Fibroblast of skin of scalp (primary cell): ENCODE data around the gene ADAP1.

Source experiments
- DNase-seq: peaks from one replicate; pipeline ENCODE4 v3.0.0-alpha.2; 2013

The ADAP1 gene

DNA sequence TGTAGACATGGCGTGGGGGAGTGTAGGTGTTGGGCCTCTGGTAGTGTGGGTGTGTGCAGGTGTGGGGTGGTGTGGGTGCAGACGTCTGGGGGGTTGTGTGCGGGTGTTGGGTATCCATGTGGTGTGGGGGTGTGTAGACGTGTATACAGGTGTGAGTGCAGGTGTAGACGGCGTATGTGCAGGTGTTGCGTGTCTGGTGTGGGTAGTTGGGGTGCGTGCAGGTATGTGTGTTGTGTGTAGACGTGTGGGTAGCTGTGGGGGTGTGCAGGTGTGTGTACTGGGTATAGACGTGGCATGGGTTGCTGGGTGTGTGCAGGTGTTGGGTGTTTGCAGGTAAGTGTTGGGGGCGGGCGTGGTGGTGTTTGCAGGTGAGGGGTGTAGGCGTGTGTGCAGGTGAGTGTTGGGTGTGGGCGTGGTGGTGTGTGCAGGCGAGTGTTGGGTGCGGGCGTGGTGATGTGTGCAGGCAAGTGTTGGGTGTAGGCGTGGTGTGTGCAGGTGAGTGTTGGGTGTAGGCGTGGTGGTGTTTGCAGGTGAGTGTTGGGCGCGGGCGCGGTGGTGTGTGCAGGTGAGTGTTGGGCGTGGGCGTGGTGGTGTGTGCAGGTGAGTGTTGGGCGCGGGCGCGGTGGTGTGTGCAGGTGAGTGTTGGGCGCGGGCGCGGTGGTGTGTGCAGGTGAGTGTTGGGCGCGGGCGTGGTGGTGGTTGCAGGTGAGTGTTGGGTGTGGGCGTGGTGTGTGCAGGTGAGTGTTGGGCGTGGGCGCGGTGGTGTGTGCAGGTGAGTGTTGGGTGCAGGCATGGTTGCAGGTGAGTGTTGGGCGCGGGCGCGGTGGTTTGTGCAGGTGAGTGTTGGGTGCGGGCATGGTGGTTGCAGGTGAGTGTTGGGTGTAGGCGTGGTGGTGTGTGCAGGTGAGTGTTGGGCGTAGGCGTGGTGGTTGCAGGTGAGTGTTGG lies 61.6 kb downstream of the ADAP1 start:
- DNase-seq = no peak

DNA sequence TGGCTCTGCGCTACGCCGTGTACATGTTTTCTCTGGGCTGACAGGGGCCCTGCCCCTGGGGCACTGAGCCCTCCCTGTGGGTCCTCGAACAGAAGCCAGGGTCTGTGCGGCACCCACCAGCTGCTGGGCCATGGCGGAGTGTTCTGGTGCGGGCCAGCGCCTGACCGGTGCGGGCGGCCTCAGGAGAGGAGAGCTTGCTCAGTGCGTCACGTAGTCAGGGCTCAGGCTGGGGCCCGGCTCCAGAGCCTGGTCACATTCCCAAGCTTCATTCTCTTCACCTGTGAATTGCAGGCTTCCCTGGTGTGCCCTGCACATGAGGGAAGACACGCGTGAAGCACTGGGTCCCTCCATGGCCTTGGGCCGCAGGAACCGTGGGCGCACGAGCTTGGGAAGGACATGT lies 62.7 kb downstream of the ADAP1 start:
- DNase-seq = no peak

DNA sequence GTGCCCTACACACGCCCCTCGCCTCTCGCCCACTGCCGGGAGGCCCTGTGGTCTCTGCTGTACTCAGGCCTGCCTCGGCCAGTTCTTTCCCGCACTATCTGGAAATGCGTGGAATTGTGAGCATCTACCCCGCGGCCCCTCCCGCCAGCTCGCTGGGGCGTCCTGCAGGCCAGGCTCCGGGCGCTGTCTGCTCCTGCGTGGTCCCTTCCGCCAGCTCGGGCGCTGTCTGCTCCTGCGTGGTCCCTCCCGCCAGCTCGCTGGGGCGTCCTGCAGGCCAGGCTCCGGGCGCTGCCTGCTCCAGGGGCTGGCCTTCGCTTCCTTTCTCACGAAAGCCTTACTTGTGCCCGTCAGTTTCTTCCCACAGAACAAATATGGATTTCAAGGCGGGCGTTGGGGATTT lies 63.2 kb downstream of the ADAP1 start:
- no peak for DNase-seq

DNA sequence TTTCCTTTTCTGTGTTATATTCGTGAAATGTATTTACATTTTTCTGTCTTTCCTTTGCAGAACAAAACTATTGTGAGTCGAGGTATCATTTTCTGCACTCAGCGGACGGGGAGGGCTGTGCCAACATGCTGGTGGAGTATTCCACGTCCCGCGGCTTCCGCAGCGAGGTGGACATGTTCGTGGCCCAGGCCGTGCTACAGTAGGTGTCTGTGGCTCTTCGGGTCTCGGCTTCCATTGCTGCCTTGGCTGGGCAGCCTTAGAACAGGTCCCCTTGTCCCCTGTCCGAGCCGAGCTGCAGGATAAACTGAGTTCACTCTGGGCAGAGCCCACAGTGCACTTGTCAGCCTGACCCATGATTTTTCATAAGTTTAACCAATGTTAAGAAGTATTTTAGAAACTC lies 63.6 kb downstream of the ADAP1 start:
- DNase-seq = no peak

DNA sequence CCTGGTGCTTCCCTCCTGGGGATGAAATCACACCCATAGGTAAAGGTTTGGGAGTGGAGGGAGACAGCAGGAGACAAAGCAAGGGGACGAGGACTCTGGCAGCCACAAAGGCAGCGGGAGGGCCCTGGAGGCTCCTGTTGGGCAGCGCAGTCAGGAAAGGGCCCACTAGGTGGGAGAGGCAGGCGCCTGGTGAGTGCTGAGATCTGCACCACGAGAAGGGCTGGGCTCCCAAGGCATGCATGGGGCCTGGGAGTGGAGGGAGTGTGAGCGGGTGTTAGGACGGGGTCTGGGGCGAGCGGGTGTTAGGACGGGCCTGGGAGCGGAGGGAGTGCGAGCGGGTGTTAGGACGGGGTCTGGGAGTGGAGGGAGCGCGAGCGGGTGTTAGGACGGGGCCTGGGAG lies 65.1 kb downstream of the ADAP1 start:
- DNase-seq = no peak

DNA sequence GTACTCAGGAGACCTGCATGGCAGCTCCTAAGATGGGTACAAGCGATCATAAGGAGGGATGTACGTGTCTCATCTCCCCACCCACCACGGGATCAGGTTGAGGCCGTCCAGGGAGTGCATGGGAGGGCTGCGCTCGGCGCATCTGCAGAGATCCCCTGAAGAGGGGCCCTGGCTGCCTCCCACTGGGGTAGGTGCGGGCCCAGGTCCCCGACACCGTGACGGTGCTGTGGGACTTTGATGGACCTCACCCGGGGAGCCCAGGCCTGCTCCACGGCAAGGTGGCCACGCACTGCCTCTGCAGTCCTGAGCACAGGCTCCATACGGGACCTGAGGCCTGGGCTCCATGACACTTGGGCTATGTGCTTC lies 65.5 kb downstream of the ADAP1 start:
- no peak for DNase-seq

DNA sequence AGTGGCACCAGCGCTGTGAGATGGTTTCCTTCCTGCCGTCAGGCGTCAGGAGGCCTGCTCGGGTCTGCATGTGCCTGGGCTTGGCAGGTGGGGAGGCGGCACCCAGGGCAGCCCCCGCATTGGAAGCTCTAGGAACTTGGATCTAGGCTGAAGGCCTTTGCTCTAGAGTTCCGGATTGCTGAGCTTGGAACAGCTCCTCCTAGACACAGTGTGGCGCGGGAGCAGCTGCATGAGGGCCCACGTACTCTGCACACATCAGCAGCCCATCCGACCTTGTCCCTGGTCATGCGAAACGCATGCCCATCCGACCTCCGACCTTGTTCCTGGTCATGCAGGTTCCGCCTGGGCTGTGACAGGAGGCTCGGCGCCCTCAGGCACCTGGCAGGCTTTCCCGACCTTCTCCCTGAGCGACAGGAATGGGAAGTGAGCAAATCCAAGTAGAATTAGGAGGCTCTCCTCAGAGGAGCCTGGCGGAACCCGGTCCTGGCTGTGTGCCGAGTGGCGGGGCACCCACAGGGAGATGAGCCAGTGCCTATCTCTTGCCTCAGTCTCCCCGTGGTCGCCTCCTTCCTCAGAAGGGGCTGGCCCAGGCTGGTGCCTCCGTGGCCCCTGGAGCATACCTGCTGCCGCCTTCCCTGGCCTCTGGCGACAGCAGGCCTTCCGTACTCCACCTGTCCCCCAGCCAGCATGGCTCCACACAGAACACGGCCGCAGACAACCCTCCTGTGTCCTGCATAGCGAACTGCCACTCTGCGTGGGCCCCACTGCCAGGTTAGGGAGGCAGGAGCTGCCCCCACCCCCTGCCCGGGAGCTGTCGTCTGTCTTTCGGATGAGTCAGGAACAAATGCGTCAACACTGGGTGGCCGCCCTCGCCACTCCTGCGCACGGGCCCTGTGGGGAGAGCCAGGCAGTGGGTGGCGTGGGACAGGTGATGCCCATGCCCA lies 66.1 kb downstream of the ADAP1 start:
- DNase-seq = no peak

DNA sequence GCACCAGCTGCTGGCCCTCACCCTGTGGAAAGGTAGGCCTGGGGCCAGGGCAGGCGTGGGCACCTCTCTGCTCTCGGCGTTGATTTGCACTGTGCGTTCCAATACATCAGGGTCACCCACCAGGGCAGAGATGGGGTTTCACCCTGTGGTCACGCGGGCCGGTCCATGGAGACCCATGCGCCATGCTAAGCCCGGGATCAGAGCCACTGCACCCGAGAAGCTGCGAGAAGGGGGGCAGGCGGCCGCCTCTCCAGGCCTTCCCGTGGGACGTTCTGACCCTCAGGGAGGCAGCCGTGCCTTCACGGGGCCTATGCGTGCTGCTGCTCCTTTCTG lies 67.0 kb downstream of the ADAP1 start:
- no peak for DNase-seq

DNA sequence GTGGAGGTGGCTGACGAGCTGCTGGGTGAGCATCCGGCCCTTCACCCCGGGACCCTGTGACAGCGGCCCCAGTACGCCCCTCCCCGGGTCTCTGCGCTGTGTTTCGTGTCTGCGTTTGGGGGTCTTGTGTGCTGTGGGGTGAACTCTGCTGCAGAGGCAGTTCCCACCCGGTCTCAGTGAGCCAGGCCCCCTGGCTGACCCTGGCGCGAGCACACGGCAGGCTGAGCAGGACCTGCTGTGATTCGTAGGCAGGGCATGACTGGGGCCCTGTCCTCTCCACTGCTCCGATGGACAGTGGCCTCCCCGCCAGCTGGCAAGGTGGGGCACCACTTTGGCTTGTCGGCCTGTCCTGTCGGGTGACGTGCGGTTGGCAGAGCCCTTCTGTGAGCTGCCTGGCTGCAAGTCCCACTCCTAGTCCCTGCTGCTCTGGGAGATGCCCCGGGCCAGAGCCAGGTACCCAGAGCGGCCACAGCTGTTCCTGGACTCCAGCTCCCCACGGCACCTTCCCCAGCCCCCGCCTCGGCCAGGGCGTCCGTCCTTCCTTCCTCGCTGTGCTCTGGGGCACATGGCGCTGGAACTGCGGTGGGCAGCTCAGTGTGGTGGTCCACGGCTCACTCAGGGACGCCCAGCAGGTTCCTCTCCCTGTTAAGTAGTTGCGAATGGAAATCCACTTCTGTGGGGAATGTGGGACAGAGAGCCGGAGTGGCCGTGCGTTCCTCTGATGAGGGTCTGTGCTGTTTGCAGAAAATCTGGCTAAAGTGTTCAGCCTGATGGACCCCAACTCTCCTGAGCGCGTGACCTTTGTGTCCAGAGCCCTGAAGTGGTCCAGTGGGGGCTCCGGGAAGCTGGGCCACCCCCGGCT lies 67.6 kb downstream of the ADAP1 start:
- DNase-seq = no peak

DNA sequence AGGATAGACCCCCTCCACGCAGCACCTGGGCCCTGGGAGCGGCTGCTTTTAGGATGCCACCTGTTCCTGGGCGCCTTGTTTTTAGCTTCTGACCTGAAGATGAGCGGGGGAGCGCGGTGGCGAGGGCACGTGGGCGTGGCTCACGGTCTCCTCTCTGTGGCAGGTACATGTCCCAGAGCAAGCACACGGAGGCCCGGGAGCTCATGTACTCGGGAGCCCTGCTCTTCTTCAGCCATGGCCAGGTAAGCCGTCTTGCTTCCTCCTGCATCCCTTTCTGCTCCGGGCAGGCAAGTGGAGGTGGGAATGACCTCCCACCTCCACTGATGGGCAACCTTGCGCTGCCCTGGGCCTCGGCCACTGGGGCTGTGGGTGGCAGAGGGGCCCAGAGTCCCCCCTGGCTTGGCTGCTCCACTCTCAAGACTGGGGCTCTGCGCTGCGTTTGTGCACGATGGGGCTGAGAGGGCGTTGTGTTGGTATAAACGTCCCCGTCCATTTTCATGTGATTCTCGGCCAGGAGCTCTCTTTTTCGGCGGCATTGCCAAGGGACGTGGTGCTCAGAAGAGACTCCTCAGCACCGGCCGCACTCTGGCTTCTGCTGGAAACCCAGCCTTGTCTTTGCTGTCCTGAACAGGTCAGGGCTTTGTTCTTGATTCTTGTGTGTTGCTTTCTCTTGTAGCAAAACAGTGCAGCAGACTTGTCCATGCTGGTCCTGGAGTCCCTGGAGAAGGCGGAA lies 68.4 kb downstream of the ADAP1 start:
- DNase-seq = no peak

DNA sequence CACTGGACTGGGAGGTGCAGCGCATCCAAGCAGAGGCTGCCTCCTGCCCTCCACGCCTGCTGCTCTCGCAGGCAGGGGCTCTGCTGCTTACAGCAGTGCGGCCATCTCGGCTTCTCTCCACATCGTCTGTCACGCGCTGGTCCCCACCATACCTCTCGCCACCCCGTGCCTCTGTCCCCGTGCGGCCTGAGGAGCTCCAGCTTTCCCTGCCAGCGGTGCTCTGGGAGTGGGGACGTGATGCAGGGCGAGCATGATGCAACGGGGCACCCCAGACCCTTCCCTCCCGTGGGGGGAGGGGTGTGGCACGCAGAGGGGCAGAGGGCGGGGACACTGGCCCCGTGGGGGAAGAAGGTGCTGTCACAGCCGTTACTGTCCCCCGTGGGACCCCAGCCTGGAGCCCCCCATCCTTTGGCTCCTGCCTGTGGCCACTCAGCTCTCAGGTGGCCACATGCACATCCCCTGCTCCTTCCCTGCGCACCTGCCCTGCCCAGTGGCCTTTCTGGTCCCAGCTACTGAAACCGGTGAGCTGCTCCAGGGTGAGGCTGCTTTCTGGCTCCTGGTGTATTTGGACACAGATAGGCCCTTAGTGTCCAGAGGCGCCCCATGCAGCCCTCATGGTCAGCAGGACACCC lies 69.1 kb downstream of the ADAP1 start:
- no peak for DNase-seq

DNA sequence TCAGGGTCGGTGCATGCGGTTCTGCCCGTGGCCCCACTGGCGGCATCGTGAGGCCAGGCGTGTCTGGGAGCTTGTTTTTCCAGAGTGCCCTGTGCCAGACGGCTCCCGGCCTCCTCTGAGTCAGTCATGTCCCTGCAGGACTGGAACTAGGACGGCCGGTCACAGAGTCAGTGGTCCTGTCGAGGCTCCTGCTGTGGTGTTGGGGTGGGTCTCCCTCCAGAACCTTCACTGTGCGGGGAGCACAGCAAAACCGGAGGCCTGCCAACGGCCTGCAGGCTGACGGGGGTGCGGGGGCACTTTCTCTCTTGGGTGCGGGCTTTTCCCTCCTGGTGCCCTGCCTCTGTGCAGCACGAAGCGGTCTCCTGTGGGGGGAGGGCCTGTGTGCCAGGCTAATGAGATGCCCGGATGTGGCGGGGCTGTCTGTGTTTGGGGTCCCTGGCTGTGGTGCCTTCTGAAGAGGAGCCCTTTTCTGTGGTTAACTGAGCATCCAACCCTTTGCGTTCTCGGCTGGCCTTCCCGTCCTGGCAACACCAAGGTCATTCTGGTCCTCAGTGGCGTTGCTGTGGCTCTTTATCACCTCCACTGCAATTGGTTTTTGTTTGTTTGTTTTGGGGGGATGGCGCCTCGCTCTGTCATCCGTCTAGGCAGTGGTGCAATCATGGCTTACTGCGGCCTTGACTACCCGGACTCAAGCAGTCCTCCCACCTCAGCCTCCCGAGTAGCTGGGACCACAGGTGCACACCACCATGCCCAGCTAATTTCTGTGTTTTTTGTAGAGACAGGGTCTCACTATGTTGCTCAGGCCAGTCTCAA lies 70.1 kb downstream of the ADAP1 start:
- DNase-seq = no peak

DNA sequence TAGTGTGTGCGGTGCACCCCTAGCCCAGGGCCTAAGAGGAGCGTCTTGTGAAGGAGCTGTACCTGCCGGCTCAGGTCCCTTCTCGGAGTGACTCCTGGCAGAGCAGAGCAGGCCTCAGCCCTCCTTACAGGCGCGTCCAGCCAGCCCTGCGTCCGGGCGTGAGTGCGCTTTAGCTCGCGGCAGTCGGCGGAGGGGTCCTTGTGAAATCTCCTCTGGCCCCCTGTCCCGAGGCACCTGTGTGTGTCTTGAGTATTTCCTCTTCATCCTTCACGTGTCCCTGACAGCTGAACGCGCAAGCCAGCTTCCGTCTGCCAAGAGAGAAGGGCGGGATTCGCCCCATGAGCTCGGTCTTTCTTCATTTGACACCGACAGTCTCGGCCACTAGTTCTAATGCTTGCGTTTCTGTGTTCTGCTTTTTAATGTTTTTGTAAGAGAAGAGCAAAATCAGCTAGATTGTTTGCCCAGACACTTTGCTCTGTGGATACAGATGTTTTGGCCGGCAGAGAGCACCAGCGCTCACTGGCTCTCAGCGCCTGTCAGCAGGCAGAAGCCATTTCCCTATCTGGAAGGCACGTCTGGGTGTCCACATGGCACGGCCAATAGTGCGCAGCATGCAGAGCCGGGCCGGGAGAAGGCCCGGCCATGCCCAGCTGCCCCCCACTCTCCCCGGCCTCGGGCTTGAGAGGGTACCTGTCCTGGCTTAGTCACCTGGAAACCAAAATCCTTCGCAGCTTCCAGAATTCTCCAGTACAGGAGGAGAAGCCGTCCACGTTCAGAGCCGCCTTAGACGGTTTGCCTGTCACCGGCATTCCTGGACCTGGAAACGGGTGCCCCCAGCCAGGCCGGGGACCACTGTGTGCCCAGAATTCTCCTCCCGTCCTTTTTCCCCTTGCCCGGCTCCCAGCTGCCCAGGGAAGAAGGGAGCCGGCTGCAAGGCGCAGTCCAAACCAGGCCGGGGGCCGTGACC lies 71.1 kb downstream of the ADAP1 start:
- DNase-seq = no peak

DNA sequence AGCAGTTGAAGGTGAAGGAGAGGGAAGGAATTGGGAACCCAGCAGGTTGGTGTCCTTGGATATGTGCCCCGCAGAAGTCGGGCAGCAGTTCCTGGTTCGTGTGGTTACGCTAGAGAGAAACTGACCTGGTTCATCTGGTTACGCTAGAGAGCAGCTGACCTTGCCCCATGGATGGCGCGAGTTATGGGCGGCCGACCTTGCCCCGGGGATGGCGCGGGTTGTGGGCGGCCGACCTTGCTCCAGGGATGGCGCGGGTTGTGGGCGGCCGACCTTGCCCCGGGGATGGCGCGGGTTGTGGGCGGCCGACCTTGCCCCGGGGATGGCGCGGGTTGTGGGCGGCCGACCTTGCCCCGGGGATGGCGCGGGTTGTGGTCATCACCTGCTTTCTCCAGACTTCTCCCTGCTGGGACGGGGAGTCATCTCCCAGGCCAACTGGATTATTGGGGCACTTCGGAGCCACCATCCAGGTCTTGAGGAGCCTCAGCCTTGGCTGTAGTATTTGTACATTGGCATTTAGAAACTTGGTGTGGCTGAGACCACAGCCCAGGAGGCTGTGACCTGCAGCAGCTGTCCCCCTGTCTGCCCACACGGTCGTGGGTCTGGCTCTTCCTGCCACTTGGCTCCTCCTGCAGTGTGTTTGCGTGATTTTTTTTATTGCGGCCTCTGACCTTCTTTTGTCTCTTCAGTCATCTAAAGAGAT lies 72.0 kb downstream of the ADAP1 start:
- no peak for DNase-seq

DNA sequence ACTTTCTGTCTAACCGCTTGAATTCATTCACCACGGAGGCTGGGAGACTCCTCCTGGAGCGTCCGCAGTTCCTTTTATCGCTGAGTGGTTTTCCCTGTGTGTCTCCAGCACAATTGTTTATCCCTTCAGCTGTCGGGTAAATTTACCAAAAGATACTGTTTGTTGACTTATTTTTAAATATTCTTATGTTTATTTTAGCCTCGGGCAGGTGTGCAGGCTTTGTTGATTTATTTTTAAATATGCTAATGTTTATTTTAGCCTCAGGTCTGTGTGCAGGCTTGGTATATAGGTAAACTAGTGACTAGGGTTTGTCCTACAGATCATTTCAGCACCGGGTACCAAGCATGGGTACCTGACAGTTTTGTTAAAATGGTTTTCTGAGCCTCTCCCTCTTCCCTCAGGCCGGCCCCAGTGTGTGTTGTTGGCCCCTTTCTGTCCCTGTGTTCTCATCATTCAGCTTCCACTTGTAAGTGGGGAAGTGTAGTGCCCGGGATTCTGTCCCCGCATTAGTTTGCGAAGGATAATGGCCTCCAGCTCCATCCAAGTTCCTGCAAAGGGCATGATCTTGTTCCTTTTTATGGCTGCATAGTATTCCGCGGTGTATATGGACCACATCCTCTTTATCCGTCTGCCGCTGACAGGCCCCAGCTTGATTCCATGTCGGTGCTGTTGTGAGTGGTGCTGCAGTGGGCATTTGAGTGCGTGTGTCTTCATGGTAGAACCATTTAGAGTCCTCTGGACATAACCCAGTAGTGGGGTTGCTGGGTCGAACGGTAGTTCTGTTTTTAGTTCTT lies 72.8 kb downstream of the ADAP1 start:
- DNase-seq = no peak

DNA sequence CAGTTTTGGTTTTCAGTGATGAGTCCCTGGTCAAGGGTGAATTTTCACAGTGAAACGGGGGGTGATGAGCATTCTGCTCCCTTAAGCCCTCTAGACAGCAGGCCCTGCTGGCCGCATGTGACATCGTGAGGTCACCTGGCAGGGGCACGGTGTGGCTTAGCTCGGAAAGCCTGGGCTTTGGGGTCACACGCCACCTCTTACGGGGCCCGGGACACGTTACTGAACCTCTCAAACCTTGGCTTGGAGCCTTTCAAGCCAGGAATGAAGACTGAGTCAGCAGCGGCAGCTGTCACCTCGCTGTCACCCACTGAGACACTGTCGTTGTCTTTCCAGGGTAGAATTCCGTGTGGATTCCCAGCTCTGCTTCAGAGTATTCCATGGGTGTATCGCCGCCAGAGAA lies 74.0 kb downstream of the ADAP1 start:
- DNase-seq = no peak

DNA sequence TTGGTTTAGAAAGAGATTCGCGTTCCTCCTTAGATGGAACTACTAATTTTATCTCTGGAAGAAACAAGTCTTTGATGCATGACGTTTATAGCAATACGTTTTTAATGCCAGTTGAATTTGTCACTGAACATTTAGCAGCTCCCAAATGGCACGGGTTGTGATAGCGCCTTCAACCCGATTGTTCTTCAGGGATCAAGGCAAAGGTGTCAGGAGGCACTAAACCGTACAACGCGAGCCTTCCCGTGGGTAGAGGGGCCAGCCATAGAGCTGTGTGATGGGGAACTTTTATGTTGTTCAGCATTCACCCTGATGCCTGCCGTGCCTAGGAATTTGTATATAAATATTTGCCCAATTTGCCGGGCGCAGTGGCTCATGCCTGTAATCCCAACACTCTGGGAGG lies 74.8 kb downstream of the ADAP1 start:
- no peak for DNase-seq

DNA sequence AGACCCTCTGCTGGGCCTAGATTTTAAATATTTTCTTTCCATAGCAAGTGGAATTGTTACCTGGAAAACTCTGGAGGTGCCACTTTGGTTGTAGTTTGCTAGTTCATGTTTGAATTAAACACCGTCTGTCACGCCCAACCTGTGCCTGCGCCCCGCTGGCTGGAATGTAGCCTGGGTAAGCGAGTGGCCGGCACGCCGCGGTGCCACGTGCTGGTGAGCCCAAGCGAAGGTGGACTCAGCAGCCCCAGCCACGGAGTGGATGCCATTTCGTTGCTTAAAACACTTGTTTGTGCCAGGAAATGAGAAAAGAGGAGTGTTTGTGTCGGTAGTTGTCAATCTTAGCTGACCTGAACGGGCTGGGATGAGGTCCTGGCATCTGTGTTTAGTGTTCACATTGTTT lies 75.4 kb downstream of the ADAP1 start:
- no peak for DNase-seq
